GDM1 (cell line): Measurements from ENCODE around the gene HOGA1.

Experiments used
- DNase-seq: peaks from one replicate; lab custom pipeline; 2025; lab: John Stamatoyannopoulos, UW

HOGA1 gene

DNA sequence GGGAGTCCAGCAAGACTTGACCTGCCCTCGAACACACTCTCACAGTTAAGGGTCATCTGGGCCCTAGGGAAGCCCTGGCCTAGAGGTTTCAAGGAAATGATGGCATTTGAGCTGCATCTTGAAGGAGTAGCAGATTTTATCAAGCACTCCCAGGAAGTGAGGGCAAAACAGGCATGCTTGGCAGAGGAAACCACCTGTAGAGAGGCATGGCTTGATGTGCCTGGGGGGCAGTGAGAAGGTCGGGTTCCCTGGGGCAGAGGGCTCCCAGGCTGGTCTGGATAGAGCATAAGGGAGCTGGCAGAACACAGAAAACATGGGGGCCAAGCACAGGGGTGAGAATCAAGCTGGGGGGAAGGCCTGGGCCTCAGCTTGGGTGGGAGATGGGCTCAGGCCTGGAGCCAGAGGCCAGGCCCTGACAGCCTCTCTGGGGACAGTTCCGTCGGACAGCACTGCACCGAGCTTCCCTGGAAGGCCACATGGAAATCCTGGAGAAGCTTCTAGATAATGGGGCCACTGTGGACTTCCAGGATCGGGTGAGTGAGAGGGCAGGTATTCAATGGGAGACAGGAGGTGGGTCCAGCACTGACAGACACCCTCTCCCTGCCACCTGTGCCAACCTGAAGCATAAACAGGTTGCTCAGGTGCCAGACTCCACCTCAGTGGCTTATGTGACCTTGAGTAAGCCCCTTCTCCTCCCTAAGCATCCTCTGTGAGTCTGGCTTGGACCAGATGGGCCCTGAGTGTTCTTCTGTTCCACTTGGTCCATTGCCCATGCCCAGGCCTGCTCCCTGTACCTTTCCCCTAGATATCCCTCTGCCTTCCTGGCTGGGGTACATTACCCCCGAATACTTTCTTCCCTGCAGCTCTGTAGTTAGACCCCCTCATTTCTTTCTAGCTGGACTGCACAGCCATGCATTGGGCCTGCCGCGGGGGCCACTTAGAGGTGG lies 3.5 kb upstream of the HOGA1 start:
- DNase-seq, result no peak

DNA sequence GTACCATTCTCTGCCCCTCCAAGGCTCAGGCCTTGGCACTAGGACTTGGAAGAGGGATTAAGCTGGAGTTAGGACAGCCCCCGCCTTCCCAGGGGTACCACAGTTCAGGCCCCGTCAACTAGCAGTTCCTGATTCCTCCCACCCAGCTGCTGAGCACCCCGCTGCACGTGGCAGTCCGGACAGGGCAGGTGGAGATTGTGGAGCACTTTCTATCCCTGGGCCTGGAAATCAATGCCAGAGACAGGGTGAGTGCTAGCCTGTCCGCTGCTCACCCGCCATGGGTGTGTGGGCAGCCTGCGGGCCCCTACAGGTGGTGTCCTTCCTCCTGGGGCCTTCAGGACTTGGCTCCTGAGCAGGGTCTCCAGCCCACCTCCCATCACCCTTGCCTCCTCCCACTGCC lies 2.0 kb upstream of the HOGA1 start:
- DNase-seq, result no peak

- DNase-seq, result no peak
Measured at GRCh38 chr10:97583476-97583875, 713 bp upstream of the HOGA1 start.

DNA sequence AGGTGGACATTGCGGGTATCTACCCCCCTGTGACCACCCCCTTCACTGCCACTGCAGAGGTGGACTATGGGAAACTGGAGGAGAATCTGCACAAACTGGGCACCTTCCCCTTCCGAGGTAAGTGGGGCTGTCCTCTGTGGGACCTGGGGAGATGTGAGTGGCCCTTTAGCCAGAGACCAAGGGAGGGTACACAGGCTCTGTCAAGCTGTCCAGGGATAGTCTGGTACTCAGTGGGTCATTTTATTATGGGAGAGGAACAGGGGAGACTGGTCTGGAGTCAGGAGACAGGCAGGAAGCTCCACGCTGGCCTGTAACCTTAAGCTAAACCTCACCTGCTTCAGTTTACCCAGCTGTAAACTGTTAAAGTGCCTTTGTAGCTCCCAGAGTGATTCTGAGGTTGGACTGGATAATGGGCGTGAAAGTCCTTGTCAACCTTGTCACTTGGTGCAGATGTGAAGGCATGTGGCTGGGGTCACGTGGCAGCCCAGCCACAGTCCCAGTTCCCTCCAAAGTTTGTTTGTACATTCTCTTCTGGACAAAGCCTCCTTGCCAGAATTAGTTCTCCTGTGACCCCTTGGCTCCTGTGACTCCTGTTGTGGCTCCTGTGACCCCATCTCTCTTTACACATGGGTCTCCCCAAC lies 729 bp downstream of the HOGA1 start:
- DNase-seq, result no peak

GRCh38 chr10:97585439-97585811 lies 1.2 kb downstream of the HOGA1 start:
- DNase-seq, result no peak

- no peak for DNase-seq
Measured at GRCh38 chr10:97587183-97587582, 3.0 kb downstream of the HOGA1 start.

GRCh38 chr10:97589479-97589878 lies 5.3 kb downstream of the HOGA1 start, which contains the start of gene C10orf62:
TSS of gene C10orf62 (plus strand) at chr10:97589721. CDS start at chr10:97589898, 177 bp downstream.
- DNase-seq, result no peak

DNA sequence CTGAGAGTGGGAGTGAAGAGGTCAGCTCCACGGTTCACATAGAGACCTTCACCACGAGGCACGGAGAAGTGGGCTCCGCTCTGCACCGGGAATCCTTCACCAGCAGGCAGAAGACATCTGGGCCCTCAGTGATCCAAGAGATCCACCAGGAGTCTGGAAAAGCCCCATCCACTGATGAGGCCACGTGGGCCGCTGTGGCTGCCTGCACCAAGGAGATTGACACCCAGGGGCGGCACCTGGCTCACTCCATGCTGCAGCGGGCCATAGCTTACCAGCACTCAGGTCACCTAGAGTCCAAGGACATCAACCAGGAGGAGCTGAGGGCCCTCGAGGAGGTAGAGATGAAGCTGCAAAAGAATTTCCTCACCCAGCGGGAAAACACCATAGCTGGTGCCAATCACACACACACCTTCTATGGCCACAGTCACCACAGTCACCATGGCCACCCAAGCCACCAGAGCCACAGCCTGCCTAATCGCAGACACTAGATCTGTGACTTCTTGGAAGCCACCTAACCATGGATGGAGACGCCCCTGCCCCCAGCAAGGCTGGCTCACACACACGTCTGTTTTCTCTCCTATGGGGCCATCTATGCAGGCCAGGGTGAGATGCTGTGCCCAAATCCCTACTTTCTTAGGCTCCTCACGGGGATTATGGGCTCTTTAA lies 6.0 kb downstream of the HOGA1 start:
- DNase-seq, result no peak

DNA sequence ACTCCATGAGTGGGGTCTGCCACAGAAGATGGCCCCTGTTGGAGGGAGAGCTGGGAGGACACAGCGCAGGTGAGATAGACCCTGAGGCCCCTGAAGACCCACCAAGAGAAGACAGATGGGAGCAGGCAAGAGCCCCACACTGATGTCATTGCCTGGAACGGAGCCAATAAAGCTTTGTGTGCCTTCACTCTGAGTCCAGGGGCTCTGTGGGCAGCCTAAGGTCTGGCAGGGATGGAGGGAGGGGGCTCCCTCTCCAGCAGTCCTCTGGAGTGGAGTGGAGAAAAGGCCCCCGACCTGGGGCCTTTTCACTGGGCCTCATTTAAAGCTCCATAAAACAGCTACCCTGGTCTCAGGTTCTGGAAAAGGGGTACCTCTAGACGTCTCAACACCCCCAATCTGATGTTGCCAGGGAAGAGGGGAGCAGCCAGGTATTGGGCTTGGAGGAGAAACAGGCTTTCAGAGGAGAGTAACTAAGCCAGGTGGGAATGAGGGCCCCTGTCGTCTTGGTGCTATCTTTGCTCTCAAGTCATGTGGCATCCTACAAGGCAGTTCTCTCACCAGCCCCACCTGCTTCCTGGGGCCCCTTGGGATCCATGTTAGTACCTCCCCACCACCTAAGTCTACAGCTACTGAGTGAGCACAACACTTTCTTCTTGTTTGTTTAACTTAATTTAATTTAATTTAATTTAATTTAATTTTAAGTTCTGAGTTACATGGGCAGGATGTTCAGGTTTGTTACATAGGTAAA lies 6.7 kb downstream of the HOGA1 start:
- DNase-seq, result no peak

DNA sequence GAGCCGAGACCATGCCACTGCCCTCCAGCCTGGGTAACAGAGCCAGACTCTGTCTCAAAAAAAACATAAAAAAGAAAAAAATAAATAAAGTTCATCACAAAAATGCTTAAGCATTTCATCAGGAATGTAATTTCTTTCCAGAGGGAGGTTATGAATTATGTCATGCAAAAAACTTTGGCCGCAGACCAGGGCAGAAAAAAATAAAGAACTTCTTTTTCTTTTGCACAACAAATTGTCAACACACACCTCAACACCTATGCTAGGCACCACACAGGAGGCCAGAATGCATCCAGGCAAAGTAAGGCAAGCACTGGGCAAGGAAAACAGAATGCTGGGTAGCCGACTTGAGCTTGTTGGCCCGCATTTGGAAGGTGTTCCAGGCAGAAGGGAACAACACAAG lies 9.2 kb downstream of the HOGA1 start:
- DNase-seq, result no peak

DNA sequence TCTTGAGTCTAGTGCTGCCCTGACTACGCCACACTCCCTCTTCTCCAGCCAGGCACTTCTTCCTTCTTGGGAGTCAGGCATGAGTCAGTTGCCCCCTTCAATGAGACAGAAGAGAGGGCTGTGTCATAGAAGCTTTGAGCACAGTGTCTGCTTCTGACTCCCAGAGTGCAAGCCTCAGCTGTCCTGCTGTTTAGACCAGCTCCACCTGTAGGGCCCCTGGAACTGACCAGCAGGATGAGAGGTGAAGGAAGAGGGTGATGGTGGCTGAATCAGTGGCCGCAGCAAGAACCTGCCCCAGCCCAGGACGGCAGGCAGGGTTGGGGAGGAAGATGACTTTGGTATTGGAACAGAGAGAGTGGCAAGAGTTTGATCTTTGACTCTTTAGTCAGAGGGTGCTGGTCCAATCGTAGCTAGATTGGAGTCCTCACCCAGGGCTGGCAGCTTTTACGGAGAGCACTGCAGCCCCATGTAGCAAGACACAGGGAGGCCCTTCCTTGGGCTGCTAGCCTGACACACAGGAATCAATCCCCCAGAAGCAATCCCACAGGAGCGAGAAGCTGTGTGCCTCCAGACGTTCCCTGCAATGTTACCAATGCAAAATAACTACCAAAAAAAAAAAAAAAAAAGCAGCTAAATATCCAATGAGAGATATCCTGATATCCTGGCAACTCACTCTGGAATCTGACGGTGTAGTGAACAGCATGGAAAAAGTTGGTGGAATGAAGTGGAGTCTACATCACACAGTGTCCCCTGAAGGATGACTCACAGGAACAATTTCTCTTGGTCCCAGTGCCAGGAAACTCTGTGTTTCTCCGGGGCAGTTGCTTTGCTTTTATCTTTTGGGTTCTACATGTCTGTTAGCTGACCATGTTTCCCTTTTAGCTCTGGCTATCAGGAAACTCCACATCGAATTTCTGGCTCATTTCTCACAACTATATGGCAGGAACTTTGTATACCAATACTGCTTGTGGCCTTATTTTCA lies 12.2 kb downstream of the HOGA1 start:
- no peak for DNase-seq

DNA sequence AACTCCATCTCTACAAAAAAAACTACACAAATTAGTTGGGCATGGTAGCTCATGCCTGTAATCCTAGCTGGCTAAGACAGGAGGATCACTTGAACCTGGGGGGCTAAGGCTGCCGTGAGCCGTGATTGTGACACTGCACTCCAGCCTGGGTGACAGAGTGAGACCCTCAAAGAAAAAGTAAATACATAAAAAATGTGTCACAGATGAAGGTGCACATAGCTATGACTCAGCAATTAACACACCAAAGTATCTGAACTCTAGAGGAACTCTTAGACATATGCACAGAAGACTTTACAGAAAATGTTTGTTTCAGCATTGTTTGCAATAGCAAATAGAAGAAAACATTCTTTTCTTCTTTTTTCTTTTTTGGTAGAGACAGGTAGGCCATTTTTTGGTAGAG lies 13.6 kb downstream of the HOGA1 start:
- no peak for DNase-seq

DNA sequence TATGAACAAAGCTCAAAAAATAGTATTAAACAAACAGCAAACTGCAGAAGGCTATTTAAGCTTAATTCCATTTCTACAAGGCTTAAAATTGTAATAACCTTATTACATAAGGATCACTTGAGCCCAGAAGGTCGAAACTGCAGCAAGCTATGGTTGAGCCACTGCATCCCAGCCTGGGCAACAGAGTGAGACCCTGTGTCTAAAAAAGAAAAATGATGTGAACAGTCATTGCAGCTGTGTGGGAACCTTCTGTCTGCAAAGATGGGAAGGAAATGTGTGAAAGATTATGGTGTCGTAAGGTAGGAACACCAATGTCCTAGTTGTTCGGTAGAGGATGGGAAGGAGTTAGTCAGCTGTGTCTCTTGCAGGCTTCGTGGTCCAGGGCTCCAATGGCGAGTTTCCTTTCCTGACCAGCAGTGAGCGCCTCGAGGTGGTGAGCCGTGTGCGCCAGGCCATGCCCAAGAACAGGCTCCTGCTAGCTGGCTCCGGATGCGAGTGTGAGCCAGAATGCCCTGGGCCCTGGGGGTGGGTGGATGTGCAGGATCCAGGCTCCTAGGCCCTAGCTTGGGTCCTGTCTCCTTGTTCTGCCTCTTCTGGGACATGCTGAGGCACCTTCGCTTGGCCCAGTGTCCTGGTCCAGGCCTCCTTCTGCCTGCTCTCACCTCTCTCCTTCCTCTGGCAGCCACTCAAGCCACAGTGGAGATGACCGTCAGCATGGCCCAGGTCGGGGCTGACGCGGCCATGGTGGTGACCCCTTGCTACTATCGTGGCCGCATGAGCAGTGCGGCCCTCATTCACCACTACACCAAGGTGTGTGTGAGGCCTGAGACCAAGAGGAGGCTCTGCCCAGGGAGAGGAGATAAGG lies 14.4 kb downstream of the HOGA1 start:
- DNase-seq, result no peak

- DNase-seq, result no peak
Measured at GRCh38 chr10:97599272-97599619, 15.1 kb downstream of the HOGA1 start.

GRCh38 chr10:97600616-97601015 lies 16.4 kb downstream of the HOGA1 start:
- no peak for DNase-seq

- no peak for DNase-seq
Measured at GRCh38 chr10:97601268-97602215, 17.4 kb downstream of the HOGA1 start.

DNA sequence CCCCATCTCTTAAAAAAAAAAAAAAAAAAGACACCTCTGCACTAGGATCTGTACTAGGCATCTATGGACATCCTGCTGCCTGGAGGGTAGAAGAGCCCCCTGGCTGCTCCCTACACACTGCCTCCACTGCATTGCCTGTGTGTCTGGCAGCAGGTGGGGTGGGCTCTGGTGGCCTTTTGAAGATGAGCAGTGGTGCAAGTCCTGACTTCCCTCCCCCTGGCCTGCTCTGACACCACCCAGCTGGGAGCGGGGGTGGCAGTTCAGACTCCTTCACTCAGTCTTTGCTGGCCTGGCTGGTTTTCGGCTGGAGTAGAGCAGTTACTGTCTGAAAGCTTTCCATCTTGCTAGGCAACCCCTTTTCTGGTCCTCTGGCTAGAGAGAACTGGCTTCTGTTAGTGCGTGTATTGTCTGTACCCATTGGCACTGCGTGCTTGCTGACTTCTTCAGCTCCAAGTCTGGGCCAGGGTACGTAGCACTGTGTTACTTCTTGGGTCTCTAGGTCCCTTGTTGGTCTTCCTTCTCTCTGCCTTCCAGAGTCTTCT lies 23.0 kb downstream of the HOGA1 start:
- no peak for DNase-seq

- DNase-seq, result no peak
Measured at GRCh38 chr10:97608991-97609561, 24.9 kb downstream of the HOGA1 start.
